SU-DHL-6 (cell line): ENCODE results near the gene METTL4.
"Not testable (repeated sequence)": the region's sequence is repeated elsewhere in the genome, so short reads cannot be mapped to it uniquely, and the experiment has no call there.

ENCODE experiments used
- H2AFZ ChIP-seq: fragments of 200-600 bp; sonication (generic); 2 replicates; pipeline ENCODE4 v1.6.1; 2014; ENCODE audit warnings: low read depth, mild to moderate bottlenecking, moderate library complexity, mixed read lengths, antibody characterized with exemption, low read length; ENCODE audit not compliant: severe bottlenecking
- H3F3A ChIP-seq: fragments of 200-600 bp; shearing (Covaris generic); 2 replicates; pipeline ENCODE4 v1.6.0; 2016; ENCODE audit warnings: antibody characterized with exemption, mild to moderate bottlenecking; ENCODE audit not compliant: insufficient read depth
- H3K27ac ChIP-seq: fragments of 200-600 bp; sonication (generic); 2 replicates; pipeline ENCODE4 v1.5.1; 2016; ENCODE audit warnings: low read depth, mild to moderate bottlenecking, low read length, moderate library complexity, mixed read lengths
- H3K27me3 ChIP-seq: fragments of 200-600 bp; sonication (generic), shearing (Covaris generic); 2 replicates; pipeline ENCODE4 v1.6.0; 2014; ENCODE audit warnings: mild to moderate bottlenecking, low read length
- H3K36me3 ChIP-seq: fragments of 200-600 bp; sonication (generic); 2 replicates; pipeline ENCODE4 v1.6.1; 2014; ENCODE audit warnings: mild to moderate bottlenecking, low read length, mixed read lengths
- H3K4me2 ChIP-seq: fragments of 300-600, 200-600 bp; shearing (Covaris generic), sonication (generic); 2 replicates; pipeline ENCODE4 v1.6.0; 2014; ENCODE audit warnings: low read length, low read depth, mild to moderate bottlenecking; ENCODE audit not compliant: poor library complexity, severe bottlenecking
- H3K4me3 ChIP-seq: fragments of 200-600 bp; sonication (generic); 2 replicates; pipeline ENCODE4 v1.5.1; 2014; ENCODE audit warnings: antibody characterized with exemption, low read length, mild to moderate bottlenecking, mixed read lengths; ENCODE audit not compliant: insufficient read depth, poor library complexity, severe bottlenecking
- H3K79me2 ChIP-seq: fragments of 200-600 bp; sonication (generic); 2 replicates; pipeline ENCODE4 v1.6.1; 2014; ENCODE audit warnings: mild to moderate bottlenecking, low read length, moderate library complexity; ENCODE audit not compliant: insufficient read depth
- H3K9ac ChIP-seq: fragments of 200-600 bp; sonication (generic); 2 replicates; pipeline ENCODE4 v1.7.0; 2014; ENCODE audit warnings: mild to moderate bottlenecking, low read length
- H3K9me2 ChIP-seq: fragments of 200-600 bp; sonication (generic); replicated peaks from 2 replicates; pipeline ENCODE4 v1.6.1; 2014; ENCODE audit warnings: low read length; ENCODE audit not compliant: insufficient read depth
- H3K9me3 ChIP-seq: fragments of 200-600 bp; sonication (generic); 2 replicates; pipeline ENCODE4 v1.6.1; 2014; ENCODE audit warnings: low read length, mixed read lengths; ENCODE audit not compliant: insufficient read depth
- H4K20me1 ChIP-seq: fragments of 200-600 bp; sonication (generic); 2 replicates; pipeline ENCODE4 v1.6.1; 2014; ENCODE audit warnings: low read depth, mild to moderate bottlenecking, antibody characterized with exemption, low read length, moderate library complexity, mixed read lengths
- CTCF ChIP-seq: fragments of 200-600 bp; sonication (generic); IDR thresholded peaks from one replicate; pipeline ENCODE4 v1.5.1; 2017; ENCODE audit warnings: antibody characterized with exemption, mild to moderate bottlenecking, low read length, moderate library complexity; ENCODE audit not compliant: insufficient read depth, poor library complexity, severe bottlenecking
- EZH2phosphoT487 ChIP-seq: fragments of 200-600 bp; sonication (generic), shearing (Covaris generic); conservative IDR thresholded peaks from 2 replicates; pipeline ENCODE4 v1.6.1; 2018; ENCODE audit warnings: mild to moderate bottlenecking, antibody characterized with exemption, low read length, moderate library complexity, mixed read lengths

METTL4 gene

GRCh38 chr18:2545155-2545554 is 26.1 kb downstream of the METTL4 start:
- Histone ChIP-seq H3K9ac (no peak overlapping the region), H3K4me3 (no peak overlapping the region), H3K79me2 (no peaks in the 10 kb centered on the region; the same call in 1 of the 2 replicates), H4K20me1 (no peaks in the 10 kb centered on the region; the same call in 1 of the 2 replicates), H3K27me3 (no peaks in the 10 kb centered on the region), H3K4me2 (no peak overlapping the region), H3K9me3 (no peaks in the 10 kb centered on the region), H3K36me3 (peaks cover 30% of the 10 kb centered on the region; the same call in 1 of the 2 replicates), H3F3A (peaks cover 18% of the 10 kb centered on the region; the same call in 1 of the 2 replicates), H3K27ac (no peak overlapping the region), H2AFZ (no peak overlapping the region), H3K9me2 (no peaks in the 10 kb centered on the region)
- no peak for TF ChIP-seq EZH2phosphoT487
- no peak for TF ChIP-seq CTCF

GRCh38 chr18:2541925-2542563 is 29.3 kb downstream of the METTL4 start:
- H3K4me2 ChIP-seq, H3K9me2 ChIP-seq, H3K27ac ChIP-seq, H3K27me3 ChIP-seq, H3K4me3 ChIP-seq, H4K20me1 ChIP-seq, H3K79me2 ChIP-seq, H3K9ac ChIP-seq, H2AFZ ChIP-seq, H3K9me3 ChIP-seq: not testable (repeated sequence)
- Histone ChIP-seq H3F3A (peaks cover 18% of the 10 kb centered on the region; the same call in 1 of the 2 replicates), H3K36me3 (peaks cover 36% of the 10 kb centered on the region; the same call in 1 of the 2 replicates)
- TF ChIP-seq CTCF: peak; percentile 43

DNA sequence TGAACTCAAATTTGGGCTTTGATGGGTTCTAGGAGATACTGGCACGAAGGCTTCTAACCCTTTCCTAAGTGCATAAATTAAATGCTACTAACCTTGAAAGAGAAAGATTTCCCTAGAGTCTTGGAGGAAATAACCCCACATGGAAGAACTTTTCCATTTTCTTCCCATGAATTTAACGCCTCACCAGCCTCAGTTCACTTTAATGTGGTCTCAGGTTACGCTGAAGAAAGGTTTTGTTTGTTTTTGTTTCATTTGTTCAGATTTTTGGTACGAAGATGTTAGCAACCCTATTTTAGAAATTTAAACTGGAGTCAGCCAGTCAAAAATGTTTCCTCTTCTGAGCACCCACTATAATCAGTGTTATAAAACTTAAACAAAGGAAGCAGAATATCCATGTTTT is 30.7 kb downstream of the METTL4 start:
- Histone ChIP-seq H3K79me2 (no peaks in the 10 kb centered on the region; the same call in 1 of the 2 replicates), H3K27me3 (no peaks in the 10 kb centered on the region), H2AFZ (no peak overlapping the region), H3K9me2 (no peaks in the 10 kb centered on the region), H3K4me3 (no peak overlapping the region), H3K4me2 (no peak overlapping the region), H3K9ac (no peak overlapping the region), H3K36me3 (peaks cover 30% of the 10 kb centered on the region; the same call in 1 of the 2 replicates), H3K27ac (no peak overlapping the region), H3F3A (peaks cover 18% of the 10 kb centered on the region; the same call in 1 of the 2 replicates), H4K20me1 (no peaks in the 10 kb centered on the region), H3K9me3 (no peaks in the 10 kb centered on the region)
- TF ChIP-seq CTCF: no peak
- TF ChIP-seq EZH2phosphoT487: no peak
